NCI-H1092 treated with DMSO at 0.1 percent for 48 hours (cell line): Measurements from ENCODE around the gene NAV1.

Experiments
- DNase-seq: peaks from one replicate; lab custom pipeline; 2025; lab: John Stamatoyannopoulos, UW

NAV1 gene

DNA sequence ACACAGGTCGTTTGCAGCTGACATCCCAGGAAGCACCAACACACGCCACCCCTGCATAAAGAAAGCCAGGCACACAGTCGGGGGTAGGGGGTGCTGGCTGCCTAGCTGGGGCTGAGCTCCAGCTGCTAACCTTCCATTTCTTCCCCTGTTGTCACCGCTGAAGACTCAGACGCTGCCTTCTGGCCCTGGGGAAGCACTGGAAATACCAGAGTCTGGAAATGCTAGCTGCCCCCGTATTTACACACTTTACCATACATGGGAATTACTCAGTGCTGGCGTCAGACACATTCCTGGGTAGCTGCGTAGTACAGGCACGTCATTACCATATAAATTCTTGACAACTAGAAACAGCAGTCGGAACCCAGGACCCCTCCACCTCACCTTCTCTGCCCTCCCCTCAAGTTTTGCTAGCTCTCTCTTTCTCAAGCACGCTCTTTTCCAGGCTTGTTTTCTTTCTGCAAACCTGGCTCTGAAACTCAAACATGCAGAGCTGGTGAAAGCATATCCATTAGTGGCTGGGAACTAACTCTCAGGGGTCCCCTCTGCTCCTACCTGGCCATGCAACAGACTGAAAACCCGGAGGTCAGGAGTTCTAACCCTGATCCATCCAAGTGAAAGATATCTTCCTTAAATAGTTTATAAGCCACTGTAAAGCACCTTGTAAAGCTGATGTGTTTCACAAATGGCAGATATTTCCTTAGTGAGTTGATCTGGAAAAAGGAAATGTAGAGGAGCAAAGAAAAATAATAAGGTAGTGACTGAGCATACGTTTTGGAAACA is 35.3 kb upstream of the NAV1 start:
- peak; percentile 58 for DNase-seq

DNA sequence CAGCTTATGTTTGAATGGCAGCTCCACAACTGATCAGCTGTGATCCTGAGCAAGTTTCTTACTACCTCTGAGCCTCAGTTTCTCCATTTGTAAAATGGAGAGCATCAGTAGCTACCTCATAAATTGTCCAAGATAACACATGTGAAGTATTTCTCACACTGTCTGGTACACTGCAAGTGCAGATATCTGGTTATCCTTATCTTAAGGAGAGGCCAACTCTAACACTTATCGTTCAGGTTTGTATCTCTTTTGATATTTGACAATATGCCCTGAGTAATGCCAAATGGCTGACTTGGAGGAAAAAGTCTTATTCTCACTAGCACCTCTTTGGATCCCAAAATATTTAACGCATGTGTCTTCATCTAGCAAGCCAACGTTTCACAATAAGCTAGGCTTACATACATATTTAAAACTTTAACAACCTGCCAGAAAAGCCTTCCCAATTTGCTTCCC is 34.7 kb upstream of the NAV1 start:
- DNase-seq, result no peak

DNA sequence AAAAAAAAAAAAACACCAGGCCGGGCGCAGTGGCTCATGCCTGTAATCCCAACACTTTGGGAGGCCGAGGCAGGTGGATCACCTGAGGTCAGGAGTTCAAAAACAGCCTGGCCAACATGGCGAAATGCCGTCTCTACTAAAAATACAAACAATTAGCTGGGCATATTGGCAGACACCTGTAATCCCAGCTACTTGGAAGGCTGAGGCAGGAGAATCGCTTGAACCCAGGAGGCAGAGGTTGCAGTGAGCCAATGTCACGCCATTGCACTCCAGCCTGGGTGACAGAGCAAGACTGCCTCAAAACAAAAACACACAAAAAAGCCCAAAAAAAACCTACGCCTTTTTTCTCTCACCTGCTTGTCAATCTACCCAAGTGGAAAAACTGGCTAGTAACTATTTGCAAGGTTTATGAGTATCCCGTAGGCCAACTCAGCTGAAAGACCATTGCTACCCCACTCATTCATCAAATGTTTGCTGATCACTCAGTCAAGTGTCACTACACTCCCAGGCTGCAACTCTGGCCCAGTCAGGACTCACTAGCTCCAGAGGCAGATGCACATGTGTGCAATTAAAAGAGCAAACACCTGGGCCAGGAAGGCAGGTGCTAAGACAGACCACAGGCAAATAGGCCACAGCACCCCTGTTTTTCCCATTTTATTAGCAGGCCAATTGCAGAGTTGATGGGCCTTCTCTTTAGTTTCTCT is 34.0 kb upstream of the NAV1 start:
- DNase-seq, result peak; percentile 73

DNA sequence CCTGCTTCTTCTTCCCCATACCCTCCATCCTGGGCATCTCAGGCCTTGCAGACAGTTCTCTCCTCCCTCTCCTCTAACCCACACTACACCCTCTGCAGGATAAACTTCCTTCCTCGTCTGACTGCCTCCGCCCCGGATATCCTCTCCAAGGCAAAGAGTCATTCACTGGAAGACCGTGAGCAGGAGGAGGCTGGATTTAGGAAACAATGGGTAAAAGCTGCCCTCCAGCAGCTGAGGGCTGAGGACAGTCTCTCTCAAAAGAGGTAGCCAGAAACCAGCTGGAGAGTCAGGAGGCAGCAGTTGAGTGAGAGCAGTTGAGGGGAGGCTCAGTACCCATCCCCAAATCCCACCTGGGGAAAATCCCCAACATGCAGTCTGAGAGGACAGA is 33.4 kb upstream of the NAV1 start:
- peak; percentile 73 for DNase-seq

DNA sequence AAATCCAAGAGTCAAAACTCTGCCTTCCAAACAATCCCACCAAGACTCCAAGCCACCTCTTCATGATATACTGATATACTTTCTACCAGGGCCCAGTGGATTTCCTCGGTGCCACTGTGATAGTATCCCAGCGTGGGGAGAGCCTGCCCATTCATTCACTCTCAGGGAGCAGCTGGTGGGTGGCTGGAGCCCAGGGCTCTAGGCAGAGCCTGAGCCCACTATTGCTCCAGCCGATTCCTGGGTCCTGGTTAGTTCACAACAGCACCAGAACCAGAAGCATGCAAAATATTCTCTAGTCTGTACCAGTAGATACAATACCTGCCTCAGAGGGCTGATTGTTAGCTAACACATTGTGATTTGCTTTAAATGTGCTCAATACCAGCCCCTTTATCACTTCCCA is 32.8 kb upstream of the NAV1 start:
- DNase-seq, result peak; percentile 63

DNA sequence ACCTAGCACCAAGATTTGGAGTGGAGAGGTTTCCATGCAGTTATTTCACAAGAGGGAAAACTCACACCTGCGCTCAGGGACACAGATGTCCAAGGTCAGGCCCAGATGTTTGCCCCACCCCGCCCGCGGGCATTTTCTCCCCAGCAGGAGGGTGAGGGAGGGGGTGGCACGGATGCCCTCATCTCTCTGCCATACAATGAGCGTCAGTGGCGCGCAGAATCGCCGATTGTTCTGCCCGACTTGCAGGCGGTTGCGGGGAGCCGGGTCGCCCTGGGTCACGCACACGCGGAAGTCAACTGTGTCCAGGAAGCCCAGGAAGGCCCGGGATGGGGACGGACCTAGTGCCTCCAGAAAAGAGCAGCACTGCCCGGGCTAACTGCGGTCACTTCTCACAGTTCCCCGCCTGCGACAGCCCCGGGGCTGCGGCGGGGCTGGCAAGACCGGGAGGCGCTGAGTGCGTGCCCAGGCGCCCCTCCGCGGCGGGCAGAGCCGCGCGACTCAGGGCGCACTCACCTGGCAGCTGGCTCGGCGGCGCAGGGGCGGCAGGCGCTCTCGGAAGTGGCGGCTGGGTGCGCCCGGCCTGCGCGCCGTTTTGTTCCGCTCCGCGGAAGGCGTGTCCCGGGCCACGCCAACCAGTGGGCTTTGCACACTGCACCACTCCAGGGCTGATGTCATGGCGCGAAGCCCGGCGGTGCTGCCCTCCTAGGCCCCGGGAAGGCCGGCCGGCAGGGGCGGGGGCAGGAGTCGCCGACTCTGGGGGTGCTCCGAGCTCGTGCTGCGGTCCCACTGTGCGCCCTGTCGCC is 32.2 kb upstream of the NAV1 start, which contains the start of gene CSRP1:
TSS of gene CSRP1 (minus strand) at position 567 of the 803 bp plus-strand sequence. CDS start 10,820 bp downstream, outside the sequence.
- DNase-seq, result peak; percentile 76

DNA sequence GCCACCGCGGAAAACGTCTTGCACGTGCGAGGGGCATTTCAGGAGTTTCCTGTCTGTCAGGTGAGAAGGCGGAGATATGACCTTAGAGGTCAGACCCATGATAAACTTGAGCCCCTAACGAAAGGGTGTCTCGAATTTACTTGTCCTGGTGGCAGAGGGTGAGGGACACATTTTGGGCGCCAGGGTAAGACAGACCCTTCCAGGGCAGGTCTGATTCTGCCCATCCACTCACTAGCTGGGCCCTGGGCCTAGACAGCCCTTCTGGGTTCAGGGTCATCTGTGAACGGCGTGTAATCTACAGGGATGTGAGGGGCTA is 31.6 kb upstream of the NAV1 start:
- DNase-seq, result no peak

DNA sequence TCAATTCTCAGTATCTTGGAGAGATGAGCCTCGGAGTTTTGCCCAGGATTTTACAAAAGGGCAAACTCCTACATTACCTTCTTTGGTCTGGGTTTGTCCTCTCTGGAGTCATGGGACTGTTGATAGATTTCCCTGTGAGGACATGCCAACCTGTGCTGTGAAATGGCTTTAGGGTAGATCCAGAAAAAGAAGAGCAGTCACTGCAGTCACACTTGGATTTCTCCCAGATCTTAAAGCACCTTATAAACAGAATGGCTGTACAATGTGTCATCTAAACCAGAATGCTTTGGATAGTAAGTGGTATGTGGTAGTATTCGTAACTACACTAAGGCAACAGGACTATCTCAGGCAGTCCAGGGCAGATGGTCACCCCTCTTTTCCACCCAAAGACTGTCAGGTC is 30.1 kb upstream of the NAV1 start:
- DNase-seq, result no peak

DNA sequence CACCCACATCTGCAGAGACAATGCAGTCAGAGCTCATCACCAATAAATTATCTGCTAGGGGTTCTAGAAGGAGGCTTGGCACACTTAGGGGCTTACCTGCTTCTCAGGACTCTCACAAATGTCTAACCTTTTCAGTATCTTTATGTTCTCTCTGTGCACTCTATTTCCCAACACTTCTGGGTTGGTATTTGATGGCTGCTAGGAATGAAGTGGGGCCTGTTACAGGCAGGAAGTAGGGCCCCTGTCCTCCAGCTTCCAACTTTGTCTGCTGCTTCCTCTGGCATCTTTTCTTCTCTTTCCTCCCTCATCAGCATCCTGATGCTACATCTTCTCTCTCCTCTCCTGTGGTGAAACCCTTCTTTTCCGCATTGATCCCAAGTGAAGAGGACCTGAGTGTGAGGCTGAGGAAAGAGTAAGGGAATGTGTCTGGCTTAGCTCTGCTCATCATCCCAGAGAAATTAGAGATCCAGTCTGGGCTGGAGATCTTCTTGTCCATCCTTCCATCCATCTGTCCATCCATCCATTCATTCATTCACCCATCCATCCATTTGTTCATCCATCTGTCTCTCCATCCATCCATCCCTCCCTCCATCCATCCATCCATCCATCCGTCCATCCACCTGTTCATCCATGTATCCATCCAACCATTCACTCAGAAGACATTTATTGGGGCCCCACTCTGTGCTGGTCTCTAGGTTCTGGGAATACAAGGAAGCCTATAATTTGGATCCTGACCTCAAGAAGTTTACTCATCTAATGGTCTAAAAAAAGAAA is 29.1 kb upstream of the NAV1 start:
- no peak for DNase-seq

DNA sequence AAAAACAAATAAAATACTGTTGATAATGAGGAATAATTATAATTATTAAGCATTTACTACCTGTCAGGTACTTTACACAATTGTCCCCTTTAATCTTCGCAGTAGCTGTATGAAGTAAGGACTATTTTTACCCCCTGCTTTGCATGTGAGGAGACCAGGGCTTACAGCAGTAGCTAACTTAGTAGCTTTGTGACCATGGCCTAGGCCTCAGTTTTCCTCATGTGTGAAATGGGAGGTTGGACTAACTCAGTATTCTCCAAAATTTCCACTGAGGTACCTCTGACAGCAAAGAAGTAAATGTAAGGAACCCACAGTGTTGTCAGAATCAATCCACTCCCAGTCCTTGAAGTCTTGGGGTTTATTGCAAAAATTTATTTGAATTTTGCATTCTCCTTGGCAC is 28.2 kb upstream of the NAV1 start:
- no peak for DNase-seq

DNA sequence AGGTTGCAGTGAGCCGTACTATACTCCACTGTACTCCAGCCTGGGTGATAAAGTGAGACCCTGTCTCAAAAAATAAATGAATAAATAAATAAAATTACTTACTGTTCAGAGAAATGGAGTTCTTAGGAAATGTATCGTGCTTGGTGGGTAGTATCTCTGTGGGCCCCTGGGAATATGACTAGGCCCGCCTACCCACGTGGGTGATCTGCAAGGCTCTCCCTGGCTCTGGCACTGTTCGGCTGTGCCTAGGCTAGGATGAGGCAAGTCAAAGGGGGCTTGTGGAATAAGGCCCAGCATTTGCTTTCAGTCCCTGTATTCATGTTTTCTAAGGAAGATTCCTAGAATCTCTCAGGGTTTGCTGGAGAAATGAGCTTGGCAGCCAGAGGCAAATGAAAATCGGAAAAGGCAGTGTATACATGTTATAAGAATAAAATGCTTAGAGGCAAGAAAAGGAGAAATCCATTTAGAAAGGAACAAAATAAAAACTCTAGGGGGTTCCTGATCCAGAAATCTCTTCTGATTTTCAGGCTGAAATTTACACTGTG is 27.5 kb upstream of the NAV1 start:
- no peak for DNase-seq

DNA sequence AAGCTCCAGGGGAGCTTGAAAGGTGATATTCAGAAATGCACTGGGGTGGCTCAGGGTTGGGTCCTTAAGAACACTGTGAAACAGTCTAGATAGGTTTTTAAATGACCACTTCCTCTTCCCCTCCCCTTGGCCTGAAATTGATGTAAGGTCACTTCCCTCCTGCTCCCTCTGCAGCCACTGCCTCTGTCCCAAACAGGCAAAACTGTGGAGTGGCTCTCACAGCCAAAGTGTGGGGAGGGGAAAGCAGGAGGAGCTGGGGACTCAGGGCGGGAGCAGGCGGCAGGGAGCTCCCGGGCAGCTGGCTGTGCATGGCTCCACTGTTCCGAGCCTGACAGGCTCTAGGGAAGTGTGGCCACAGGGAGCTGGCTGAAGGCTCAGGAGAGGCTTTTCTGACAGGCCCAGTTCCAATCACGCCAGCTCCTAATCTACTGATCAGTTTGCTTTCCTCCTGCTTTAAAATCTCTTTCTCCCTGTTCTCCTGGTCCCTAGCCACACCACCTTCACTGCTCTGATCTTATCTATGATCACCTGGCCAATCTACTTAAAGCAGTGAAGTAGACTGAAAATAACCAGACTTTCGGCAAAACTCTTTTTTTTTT is 26.9 kb upstream of the NAV1 start:
- DNase-seq, result peak; percentile 13

DNA sequence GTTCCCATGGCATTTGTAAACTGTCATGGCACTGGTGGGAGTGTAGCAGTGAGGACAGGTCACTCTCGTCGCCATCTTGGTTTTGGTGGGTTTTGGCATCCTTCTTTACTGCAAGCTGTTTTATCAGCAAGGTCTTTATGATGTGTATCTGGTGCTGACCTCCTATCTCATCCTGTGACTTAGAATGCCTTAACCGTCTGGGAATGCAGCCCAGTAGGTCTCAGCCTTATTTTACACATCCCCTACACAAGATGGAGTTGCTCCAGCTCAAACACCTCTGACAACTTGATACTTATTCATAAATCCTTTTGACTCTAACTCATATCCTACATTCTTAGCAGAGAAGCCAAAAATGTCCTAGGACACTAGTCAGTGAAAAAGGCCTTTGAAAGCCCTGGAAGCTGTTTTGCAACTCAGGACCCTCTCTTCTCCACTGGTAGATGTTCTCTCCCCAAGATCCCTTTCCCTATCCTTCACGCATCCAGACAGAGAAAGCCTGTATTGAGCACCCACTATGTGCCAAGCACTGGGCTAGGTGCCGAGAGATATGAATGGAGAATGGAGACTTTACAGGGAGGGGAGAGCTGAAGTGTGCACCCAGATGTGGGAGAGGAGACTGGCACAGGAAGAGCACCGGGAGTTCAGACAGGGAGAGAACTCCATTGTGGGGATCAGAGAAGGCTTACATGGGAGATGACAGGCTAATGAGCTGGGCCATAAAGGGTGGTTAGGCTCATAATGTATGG is 25.3 kb upstream of the NAV1 start:
- DNase-seq, result no peak

DNA sequence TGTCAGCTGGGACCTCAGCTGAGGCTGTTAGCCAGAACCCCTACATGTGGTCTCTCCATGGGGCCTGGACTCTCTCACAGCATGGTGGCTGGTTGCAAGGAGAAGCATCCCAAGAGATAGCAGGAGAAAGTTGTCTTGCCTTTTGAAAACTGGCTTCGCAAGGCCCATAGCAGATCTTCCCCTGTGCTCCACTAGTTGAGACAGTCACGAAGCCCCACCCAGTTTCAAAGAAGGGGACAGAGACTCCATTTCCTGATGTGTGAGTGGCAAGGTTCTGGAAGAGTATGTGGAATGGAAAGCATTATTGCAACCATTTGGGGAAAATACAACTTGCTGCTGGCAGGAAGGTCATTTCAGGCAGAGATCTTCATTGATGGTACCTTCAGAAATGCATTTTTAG is 24.5 kb upstream of the NAV1 start:
- no peak for DNase-seq

DNA sequence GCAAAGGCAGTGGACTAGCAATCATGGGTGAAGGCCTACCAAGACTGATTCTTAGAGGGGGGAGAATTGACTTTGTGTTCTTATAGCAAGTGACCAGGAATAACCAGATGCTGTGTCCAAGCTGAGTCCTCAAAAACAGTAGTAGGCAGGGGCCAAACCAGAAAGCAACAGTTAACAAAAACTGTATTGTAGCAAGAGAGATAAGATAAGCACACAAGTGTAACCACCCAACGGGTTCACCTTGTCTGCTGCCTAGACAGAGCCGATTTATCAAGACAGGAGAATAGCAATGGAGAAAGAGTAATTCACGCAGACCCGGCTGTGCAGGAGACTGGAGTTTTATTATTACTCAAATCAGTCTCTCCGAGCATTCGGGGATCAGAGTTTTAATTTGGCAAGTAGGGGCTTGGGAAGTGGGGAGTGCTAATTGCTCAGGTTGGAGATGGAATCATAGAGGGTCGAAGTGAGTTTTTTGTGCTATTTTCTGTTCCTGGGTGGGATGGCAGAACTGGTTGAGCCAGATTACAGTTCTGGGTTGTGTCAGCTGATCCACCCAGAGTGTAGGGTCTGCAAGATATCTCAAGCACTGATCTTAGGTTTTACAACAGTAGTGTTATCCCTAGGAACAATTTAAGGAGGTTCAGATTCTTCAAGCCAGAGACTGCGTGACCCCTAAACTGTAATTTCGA is 23.7 kb upstream of the NAV1 start:
- DNase-seq, result no peak

DNA sequence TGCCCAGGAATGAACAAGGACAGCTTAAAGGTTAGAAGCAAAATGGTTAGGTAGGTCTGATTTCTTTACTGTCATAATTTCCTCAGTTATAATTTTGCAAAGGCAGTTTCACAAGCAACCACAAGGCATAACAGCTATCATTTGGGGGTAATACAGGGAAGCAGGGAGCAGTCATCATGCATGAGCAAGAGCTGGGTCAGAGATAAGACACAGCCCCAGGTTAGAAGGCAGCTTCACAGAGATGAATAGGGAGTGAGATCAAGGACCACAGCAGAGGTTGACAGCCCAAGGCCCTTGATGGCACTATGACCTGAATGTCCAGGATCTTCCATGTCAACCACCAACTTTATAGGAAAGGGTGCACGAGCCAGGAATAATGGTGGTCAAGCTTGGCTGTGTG is 23.0 kb upstream of the NAV1 start:
- DNase-seq, result no peak

DNA sequence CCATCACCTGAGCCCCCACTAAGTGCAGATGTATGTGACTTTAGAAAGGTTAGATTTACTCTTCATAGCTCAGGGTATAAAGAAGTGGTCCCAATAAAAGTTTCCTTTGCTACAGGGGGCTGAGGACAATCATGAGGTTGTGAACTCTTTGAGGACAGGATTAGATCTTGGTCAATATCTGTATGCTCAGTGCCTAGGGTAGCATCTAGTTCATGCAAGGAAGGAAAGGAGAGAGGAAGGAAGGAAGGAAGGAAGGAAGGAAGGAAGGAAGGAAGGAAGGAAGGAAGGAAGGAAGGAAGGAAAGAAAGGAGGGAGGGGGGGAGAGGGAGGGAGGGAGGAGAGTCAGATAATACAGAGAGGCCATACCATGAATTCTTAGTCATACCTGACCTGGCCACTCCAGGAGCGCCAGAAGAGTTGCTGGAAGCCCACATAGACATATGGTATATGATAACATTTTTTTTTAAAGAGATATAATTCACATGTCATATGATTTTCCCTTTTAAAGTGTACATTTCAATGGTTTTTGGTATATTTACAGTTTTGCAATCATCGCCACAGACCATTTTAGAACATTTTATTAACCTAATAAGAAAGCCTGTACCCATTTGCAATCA is 22.3 kb upstream of the NAV1 start:
- no peak for DNase-seq

DNA sequence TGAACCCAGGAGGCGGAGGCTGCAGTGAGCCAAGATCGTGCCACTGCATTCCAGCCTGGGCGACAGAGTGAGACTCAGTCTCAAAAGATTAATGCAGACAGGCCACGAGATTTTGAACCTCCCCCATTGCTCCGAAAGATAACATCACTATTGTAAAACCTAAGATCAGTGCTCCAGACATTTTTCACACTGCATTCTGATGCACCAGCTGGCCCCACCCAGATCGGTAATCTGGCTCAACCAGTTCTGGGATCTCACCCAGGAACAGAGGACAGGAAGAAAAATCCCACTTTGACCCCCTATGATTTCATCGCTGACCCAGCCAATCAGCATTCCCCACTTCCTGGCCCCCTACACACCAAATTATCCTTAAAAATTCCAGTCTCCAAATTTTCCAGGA is 21.3 kb upstream of the NAV1 start:
- DNase-seq, result no peak

DNA sequence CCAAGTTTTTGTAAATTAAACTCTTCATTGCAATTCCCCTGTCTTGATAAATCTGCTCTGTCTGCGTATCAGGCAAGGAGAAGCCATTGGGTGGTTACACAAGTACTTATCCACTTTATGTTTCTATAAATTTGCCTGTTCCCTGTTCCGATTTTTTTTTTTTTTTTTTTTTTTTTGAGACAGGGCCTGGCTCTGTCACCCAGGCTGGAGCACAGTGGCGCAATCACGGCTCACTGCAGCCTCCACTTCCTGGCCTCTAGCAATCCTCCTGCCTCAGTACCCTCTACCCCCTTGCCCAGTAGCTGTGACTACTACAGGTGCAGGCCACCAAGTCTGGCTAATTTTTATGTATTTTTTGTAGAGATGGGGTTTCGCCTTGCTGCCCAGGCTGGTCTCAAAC is 20.9 kb upstream of the NAV1 start:
- no peak for DNase-seq
